Astrocyte of the spinal cord (primary cell): ENCODE data around the gene BTBD9.

ENCODE experiments used
- DNase-seq: peaks from one replicate; pipeline ENCODE4 v3.0.0; 2011; ENCODE audit warnings: low read depth, low spot score
- H3K4me3 ChIP-seq: 2 replicates; pipeline ENCODE4 v1.5.1; 2011; ENCODE audit warnings: low read depth, mild to moderate bottlenecking, low read length, moderate library complexity
- in situ Hi-C: cut with HindIII; loops from 2 replicates; pipeline ENCODE4 v1.10.0; 2017; ENCODE audit warnings: low sequenced_read_pairs
- TF ChIP-seq, protein P1 (sequence below): IDR thresholded peaks from 2 replicates; pipeline ENCODE4 v1.5.1; 2012; ENCODE audit warnings: low read depth, mild to moderate bottlenecking, low read length, inconsistent platforms

Gene BTBD9

DNA sequence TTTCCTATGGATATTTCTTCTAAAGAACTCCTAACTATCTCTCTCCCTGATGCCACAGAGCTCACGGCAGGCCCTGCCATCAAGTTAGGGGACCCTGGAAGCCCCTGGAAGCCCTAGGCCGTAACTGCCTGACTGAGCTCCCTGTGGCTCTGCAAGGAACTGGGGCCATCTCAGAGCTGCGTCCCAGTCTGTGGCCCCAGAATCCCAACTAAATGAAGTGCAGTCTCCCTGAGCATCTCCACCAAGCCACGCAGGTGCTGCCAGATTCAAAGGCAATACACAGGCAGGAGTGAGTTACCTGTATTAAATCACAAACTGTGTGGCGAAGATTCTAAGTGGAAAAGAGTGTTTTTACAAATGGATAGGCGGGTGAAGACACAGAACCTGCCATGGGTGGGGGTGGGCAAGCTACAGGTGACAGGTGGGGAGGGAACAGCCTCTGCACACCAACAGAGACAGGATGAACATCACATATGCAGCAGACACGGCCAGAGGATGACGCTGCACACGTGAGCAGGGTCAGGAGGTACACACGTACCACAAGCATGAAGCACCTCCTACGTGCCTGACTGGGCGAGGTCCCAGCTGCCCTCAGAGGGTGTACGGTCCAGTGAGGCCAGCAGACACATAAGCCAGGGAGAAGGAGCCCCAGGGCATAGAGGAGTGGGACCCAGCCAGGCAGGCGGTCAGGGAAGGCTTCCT lies 461.7 kb downstream of the BTBD9 start:
- in situ Hi-C loops: no loop called here
- DNase-seq: no peak
- TF ChIP-seq, protein P1, sequence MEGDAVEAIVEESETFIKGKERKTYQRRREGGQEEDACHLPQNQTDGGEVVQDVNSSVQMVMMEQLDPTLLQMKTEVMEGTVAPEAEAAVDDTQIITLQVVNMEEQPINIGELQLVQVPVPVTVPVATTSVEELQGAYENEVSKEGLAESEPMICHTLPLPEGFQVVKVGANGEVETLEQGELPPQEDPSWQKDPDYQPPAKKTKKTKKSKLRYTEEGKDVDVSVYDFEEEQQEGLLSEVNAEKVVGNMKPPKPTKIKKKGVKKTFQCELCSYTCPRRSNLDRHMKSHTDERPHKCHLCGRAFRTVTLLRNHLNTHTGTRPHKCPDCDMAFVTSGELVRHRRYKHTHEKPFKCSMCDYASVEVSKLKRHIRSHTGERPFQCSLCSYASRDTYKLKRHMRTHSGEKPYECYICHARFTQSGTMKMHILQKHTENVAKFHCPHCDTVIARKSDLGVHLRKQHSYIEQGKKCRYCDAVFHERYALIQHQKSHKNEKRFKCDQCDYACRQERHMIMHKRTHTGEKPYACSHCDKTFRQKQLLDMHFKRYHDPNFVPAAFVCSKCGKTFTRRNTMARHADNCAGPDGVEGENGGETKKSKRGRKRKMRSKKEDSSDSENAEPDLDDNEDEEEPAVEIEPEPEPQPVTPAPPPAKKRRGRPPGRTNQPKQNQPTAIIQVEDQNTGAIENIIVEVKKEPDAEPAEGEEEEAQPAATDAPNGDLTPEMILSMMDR: no peak
- H3K4me3 ChIP-seq: no peak overlapping the region

DNA sequence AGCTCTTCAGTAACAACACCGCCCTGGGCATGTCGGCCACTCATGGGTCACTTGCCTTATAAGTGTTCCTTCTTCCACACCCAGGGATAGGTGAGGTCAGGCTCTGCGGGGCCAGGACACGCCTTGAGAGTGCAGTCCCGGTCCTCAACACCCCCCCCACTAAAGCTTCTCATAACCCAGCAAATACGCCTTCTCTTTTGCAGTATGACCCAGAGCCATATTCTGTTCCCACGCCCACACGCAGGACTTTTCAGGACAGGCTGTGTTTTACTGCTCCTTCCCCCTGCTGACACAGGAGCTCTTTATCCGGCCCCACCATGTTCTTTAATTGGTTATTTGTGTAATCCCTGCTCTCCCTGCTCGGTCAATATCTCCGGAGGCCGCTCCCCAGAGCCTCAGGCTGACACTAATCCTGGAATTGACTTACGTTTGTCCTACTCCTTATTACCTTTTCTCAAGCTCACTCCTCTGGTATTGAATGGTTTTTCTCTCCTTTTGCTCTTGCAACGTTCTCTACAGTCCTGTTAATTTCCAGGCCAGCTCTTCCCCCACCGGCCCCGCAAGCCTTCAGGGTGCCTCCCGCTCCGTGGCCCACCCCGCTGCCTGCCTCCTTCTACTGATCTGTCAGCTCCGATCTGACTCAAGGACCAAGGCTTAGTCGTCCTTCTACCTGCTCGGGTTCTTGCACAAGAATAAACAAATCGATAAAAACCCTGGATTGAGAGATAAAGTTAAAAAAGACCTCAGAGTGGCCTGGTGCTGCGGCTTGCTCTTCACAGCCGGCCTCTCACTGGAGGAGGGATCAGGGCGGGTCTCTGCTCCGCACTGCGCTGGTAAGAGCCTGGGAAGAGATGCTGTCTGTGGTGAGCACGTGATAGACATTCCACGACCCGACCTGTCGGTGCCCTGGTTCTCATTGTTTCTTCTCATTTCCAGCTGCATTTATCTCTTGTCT lies 462.7 kb downstream of the BTBD9 start:
- DNase-seq: no peak
- TF ChIP-seq, protein P1: no peak
- in situ Hi-C loops: no loop called here

DNA sequence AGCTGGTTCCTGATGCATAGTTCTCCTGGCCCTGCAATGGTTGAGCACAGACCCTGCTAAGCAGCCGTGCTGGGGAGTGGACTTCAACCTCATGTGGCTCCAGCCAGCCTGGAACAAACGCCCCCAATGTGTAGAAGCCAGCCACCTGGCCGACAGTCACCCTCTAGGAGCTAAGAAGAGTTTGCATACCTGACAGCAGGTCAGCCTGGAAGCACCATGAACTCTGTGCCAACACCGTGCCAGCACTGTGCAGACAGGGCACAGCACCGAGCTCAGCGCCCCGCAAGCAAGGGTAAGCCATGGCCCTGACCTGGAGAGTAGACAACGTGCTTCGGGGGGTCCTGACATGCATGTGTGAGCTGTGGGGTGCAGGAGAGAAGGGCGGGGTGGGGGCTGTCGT lies 463.9 kb downstream of the BTBD9 start:
- no peak overlapping the region for H3K4me3 ChIP-seq
- no peak for DNase-seq
- in situ Hi-C loops: no loop called here
- TF ChIP-seq, protein P1: no peak

More for the DNA sequence above, 462.7 kb downstream of the BTBD9 start:
- no peak overlapping the region for H3K4me3 ChIP-seq

DNA sequence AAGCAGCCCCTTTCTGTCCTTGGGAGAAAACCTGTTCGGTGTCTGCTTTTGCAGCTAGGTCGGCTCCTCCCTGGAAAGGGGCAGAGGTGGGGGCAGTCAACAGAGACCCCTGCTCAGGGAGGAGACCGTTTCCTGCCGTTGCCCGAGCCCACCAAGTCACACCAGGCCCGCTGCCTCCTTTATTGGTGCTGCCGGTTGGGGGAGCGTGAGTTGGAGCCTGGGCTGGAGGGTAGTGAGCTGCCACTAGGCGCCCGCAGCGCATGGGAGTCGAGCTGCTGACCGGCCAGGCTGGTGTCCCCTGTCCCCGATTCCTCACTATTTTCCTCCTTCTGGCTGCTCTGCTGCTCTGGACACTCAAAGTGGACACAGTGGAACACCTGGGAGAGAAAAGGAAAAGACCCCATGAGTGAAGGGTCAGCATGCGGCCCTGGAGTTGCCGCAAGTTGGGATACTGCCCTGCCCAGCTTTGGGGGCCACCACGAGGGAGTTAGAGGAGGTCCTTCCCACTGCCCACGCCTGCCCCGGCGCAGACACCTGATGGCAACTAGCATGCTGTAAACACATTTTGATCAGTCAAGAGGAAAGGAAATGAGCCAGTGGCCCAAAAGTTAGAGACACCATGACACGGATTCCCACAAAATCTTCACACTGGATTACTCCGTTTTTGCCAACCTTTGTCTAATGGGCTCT lies 464.8 kb downstream of the BTBD9 start:
- in situ Hi-C loops: no loop called here
- DNase-seq: no peak
- TF ChIP-seq, protein P1: no peak
- H3K4me3 ChIP-seq: no peak overlapping the region

DNA sequence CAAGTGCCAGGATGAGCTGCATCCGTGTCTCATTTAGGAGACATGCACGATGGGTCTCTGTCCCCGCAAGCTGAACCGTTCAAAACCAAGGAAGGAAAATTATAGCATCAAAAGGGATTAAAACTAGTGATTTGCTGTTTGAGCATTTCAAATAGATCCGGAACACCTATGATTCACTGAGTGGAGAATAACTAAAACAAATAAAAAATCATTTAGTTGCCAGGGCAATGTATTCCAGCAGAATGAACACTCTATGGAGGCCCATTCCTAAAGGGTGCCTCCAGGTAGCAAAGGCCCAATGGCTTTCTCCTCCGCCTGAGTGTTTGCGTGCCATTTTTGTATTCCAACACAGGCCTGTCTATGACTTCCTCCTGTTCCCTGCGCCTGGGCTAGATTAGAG lies 465.4 kb downstream of the BTBD9 start:
- no peak for DNase-seq
- H3K4me3 ChIP-seq: no peak overlapping the region
- in situ Hi-C loops: no loop called here
- TF ChIP-seq, protein P1: no peak

DNA sequence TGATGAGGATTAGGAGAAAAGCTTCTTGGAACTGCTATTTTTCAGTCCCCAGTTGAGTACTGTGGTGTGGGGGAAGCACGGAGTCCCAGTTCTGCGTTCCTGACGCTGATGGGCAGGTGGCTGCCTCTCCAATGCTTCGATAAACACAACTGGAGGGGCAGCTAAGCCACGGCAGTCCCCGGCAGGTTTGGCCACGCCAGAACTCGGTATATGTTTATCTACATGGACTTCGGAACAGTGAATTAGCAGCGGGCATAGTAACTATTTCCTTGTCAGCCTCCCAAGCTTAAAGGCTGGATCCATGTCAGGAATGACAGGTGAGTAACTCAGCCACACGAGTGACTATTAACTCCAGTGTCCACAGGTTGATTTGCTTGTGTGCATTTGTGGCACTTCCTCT lies 465.8 kb downstream of the BTBD9 start:
- no peak overlapping the region for H3K4me3 ChIP-seq

More for the DNA sequence above, 465.8 kb downstream of the BTBD9 start:
- TF ChIP-seq, protein P1: no peak
- in situ Hi-C loops: no loop called here
- DNase-seq: no peak
